Measurements from ENCODE around the gene CCDC182.

DNA sequence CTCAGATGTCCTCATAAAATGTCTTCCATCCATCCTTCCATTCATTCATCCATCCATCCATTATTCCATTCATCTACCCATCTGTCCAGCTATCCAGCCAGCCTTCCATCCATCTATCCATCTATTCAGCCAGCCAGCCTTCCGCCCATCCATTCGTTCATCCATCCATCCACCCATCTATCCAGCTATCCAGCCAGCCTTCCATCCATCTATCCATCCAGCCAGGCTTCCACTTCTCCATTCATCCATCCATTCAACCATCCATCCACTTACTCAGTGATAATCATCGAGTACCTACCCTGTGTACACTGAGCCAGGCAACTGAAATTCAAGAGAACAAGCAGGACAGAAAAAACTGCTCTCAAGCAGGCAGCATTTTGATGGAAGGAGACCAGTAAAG lies 4.6 kb upstream of the CCDC182 start:
- TF ChIP-seq, protein P1, sequence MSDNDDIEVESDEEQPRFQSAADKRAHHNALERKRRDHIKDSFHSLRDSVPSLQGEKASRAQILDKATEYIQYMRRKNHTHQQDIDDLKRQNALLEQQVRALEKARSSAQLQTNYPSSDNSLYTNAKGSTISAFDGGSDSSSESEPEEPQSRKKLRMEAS (CRISPR knock-in tag; IDR thresholded peaks at IDR 0.05), result no peak
- TF ChIP-seq ATF7 (IDR thresholded peaks at IDR 0.05), result no peak
- TF ChIP-seq TEAD4 (IDR thresholded peaks at IDR 0.05; ENCODE audit: low read length), result no peak
- no peak for TF ChIP-seq TEAD4 (CRISPR knock-in tag; IDR thresholded peaks at IDR 0.05; ENCODE audit: borderline replicate concordance)
- TF ChIP-seq, protein P2, sequence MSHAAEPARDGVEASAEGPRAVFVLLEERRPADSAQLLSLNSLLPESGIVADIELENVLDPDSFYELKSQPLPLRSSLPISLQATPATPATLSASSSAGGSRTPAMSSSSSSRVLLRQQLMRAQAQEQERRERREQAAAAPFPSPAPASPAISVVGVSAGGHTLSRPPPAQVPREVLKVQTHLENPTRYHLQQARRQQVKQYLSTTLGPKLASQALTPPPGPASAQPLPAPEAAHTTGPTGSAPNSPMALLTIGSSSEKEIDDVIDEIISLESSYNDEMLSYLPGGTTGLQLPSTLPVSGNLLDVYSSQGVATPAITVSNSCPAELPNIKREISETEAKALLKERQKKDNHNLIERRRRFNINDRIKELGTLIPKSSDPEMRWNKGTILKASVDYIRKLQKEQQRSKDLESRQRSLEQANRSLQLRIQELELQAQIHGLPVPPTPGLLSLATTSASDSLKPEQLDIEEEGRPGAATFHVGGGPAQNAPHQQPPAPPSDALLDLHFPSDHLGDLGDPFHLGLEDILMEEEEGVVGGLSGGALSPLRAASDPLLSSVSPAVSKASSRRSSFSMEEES (CRISPR knock-in tag; IDR thresholded peaks at IDR 0.05), result no peak
- no peak for TF ChIP-seq SPI1 (IDR thresholded peaks at IDR 0.05; ENCODE audit: borderline replicate concordance, low read depth, low read length)
